Activated CD8-positive, alpha-beta memory T cell treated with anti-CD3 and anti-CD28 coated beads, Interleukin-2, amount 50 U/mL, for 1 hour (primary cell): ENCODE data around the gene HPRT1.
"Not testable (repeated sequence)": the region's sequence is repeated elsewhere in the genome, so short reads cannot be mapped to it uniquely, and the experiment has no call there.

ENCODE experiments used
- DNase-seq: peaks from one replicate; pipeline ENCODE4 v3.0.0-alpha.2; 2020; ENCODE audit errors: extremely low read depth

Gene HPRT1, protein sequence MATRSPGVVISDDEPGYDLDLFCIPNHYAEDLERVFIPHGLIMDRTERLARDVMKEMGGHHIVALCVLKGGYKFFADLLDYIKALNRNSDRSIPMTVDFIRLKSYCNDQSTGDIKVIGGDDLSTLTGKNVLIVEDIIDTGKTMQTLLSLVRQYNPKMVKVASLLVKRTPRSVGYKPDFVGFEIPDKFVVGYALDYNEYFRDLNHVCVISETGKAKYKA

DNA sequence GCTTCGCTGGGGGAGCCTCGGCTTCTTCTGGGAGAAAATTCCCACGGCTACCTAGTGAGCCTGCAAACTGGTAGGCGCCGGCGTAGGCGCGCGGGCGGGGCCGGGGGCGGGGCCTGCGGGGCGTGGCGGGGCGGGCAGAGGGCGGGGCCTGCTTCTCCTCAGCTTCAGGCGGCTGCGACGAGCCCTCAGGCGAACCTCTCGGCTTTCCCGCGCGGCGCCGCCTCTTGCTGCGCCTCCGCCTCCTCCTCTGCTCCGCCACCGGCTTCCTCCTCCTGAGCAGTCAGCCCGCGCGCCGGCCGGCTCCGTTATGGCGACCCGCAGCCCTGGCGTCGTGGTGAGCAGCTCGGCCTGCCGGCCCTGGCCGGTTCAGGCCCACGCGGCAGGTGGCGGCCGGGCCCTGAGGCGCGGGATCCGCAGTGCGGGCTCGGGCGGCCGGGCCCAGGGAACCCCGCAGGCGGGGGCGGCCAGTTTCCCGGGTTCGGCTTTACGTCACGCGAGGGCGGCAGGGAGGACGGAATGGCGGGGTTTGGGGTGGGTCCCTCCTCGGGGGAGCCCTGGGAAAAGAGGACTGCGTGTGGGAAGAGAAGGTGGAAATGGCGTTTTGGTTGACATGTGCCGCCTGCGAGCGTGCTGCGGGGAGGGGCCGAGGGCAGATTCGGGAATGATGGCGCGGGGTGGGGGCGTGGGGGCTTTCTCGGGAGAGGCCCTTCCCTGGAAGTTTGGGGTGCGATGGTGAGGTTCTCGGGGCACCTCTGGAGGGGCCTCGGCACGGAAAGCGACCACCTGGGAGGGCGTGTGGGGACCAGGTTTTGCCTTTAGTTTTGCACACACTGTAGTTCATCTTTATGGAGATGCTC is at the start of gene HPRT1:
TSS of gene HPRT1 (plus strand) at position 161 of the 857 bp plus-strand sequence. CDS start at position 308, 147 bp downstream.
- peak; percentile 45 for DNase-seq

GRCh38 chrX:134416087-134416486 is 43.9 kb upstream of the HPRT1 start:
- no peak for DNase-seq

DNA sequence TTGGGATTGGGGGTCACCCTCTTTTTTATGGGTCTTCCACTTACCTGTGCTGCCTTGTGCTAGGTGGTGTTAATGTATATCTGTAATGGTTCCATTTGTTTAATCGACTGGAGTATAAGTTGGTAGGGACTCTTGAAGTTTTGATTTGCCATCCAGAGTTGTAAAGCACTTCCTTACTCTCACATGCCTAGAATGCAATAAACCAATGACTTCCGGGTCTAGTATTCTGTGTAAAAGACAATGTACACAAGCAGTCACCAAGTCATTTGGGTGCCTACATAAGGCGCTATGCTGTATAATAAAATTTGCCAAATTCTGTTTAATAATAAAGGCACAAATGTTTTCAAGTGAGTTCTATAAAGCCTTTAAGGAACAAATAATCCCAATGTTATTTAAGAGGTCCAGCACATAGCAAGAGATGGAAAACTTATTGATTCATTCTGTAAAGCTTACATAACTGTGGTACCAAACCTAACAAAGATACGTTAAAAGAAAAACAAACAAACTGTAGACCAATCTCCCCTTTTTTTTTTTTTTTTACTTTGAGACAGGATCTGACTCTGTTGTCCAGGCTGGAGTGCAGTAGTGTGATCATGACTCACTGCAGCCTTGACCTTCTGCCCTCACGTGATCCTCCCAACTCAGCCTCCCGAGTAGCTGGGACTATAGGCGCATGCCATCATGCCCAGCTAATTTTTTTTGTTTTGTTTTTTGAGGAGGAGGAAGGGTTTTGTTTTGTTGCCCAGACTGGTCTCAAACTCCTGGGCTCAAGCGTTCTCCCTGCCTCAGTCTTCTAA is 41.5 kb upstream of the HPRT1 start:
- DNase-seq: no peak

- no peak for DNase-seq
Measured at GRCh38 chrX:134419784-134420183, 40.2 kb upstream of the HPRT1 start.

DNA sequence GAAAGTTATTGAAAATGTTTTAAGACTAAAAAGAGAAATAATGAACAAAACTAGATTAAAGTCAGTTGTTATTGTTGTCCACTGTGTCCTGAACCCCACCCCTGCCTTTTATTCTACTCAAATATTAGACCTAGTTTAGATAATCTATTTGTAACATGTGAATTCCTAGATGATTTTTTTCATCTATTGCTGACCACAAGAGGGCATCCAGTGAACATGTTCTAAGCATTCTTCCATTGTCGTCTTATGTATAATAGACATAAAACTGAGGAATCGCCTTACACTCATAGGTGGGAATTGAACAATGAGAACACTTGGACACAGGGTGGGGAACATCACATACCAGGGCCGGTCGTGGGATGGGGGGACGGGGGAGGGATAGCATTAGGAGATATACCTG is 36.4 kb upstream of the HPRT1 start:
- no peak for DNase-seq

GRCh38 chrX:134426281-134426680 is 33.7 kb upstream of the HPRT1 start:
- no peak for DNase-seq

DNA sequence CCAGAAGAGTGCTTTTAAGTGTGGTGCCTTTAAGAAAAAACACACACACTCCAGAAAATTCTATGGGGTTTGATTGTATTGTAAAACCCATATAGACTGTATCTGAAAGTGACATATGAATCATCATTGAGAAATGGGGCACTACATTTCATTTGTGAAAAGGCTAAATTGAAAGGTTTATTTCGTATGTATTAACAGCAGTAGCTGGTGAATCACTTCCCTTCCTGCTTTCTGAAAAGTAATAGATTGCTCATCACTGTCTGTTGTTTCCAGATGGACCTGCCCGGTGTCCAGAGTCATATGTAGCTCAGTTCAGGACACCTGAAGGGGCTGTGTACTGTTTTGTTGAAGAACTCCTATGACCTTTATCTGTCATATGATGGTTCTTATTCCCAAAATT is 28.1 kb upstream of the HPRT1 start:
- no peak for DNase-seq

GRCh38 chrX:134435894-134436293 is 24.1 kb upstream of the HPRT1 start:
- DNase-seq: no peak

DNA sequence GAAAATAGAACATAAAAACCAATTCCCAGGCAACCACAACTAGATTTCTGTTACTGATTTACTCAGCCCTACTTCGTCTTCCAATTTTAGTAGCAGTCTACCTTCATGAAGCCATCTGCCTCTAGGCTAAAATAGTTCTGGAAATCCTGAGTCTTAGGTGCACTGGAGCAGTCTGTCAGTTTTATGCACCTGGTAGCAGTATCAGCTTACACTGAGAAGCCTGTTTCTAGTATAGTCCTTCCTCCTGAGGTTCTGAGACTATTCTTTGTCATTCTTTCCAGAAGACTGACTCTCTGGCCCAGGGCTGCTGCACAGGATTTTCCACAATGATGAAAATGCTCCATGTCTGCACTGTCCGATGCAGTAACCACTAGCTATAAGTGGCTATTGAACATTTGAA is 16.9 kb upstream of the HPRT1 start:
- DNase-seq: no peak

- DNase-seq: no peak
Measured at GRCh38 chrX:134443461-134443860, 16.5 kb upstream of the HPRT1 start.

GRCh38 chrX:134444681-134445080 is 15.3 kb upstream of the HPRT1 start:
- DNase-seq: no peak

- DNase-seq: no peak
Measured at GRCh38 chrX:134452596-134452995, 7.4 kb upstream of the HPRT1 start.

- no peak for DNase-seq
Measured at GRCh38 chrX:134453631-134454030, 6.3 kb upstream of the HPRT1 start.

GRCh38 chrX:134454506-134454905 is 5.5 kb upstream of the HPRT1 start:
- DNase-seq: no peak

DNA sequence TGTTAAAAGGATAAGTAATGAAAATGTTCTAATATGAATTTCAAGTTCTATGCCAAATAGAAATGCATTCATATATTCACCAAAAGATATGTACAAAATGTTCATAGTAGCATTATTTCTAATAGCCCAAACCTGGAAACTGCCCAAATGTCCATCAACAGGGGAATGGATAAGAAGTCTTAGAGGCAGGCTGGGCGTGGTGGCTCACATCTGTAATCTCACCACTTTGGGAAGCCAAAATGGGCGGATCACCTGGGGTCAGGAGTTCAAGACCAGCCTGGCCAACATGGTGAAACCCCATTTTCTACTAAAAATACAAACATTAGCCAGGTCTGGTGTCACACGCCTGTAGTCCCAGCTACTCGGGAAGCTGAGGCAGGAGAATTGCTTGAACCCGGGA is 2.3 kb upstream of the HPRT1 start:
- DNase-seq: no peak

GRCh38 chrX:134459683-134460004 is 321 bp upstream of the HPRT1 start:
- DNase-seq: no peak

DNA sequence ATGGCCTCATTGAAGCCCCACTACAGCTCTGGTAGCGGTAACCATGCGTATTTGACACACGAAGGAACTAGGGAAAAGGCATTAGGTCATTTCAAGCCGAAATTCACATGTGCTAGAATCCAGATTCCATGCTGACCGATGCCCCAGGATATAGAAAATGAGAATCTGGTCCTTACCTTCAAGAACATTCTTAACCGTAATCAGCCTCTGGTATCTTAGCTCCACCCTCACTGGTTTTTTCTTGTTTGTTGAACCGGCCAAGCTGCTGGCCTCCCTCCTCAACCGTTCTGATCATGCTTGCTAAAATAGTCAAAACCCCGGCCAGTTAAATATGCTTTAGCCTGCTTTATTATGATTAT is 876 bp downstream of the HPRT1 start:
- no peak for DNase-seq

- DNase-seq: no peak
Measured at GRCh38 chrX:134461437-134461836, 1.5 kb downstream of the HPRT1 start.

GRCh38 chrX:134462927-134463326 is 3.0 kb downstream of the HPRT1 start:
- no peak for DNase-seq

DNA sequence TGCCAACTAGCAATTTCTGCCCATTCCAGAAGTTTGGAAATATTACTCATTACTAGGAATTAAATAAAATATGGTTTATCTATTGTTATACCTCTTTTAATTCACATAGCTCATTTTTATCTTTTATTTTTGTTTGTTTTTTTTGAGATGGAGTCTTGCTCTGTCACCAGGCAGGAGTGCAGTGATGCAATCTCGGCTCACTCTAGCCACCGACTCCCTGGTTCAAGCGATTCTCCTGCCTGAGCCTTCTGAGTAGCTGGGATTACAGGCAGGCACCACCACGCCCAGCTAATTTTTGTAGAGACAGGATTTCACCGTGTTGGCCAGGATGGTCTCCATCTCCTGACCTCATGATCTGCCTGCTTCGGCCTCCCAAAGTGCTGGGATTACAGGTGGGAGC is 4.5 kb downstream of the HPRT1 start:
- not testable (repeated sequence) for DNase-seq

DNA sequence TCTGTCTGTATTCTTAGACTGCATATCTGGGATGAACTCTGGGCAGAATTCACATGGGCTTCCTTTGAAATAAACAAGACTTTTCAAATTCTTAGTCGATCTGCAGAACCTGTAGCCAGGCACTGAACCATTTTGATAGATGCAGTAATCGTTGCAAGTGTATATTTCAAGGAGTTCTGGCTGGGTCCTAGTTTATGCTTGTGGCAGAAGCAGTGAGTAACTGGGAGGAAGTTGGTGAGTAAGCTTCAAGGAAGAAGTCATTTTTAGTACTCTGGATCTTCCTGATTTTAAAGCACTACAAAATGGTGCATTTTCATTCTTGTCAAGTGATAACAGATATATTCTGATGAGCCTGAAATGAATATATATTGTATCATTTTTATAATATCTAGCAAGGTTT is 9.5 kb downstream of the HPRT1 start:
- DNase-seq: no peak

DNA sequence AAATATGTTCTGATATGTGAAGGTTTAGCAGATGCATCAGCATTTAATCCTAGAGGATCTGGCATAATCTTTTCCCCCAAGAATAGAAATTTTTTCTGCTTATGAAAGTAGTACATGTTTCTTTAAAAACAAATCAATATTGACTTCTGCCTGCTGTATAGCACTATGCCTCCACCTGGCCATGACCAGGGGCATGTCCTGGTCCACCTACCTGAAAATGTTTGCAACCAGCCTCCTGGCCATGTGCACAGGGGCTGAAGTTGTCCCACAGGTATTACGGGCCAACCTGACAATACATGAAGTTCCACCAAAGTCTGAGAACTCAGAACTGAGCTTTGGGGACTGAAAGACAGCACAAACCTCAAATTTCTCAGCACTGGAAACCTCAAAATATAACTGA is 10.0 kb downstream of the HPRT1 start:
- no peak for DNase-seq

- DNase-seq: no peak
Measured at GRCh38 chrX:134472041-134472440, 12.1 kb downstream of the HPRT1 start.
